Activated naive CD4-positive, alpha-beta T cell (primary cell): ENCODE measurements around the gene DPM3.
"Not testable (repeated sequence)": the region's sequence is repeated elsewhere in the genome, so short reads cannot be mapped to it uniquely, and the experiment has no call there.

ENCODE experiments used
- DNase-seq, 4 experiments: peaks; one replicate each; lab custom pipeline; 2025; lab: John Stamatoyannopoulos, UW

The DPM3 gene

DNA sequence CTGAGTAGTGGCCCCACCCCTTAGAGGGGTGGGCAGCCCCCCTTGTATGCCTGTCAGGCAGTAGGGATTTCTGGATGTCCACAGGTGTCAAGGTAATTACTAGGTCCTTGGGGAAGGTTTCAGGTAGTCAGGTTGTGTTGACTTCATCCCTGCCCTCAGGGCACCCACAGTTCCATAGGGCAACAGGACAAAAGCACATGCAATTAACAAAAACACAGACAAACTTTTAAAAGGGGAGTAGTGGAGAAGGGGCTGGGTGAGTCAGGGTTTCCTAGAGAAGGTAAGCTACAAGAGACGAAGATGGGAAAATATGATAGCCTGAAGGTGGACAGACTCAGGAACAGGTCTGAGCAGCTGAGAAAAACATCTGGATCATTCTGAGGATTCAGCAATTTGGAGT is 18.7 kb upstream of the DPM3 start:
- no peak for DNase-seq

GRCh38 chr1:155155996-155156643 is 15.8 kb upstream of the DPM3 start:
- DNase-seq: not testable (repeated sequence)

- no peak for DNase-seq
Observed at GRCh38 chr1:155145491-155145890, 5.2 kb upstream of the DPM3 start.

DNA sequence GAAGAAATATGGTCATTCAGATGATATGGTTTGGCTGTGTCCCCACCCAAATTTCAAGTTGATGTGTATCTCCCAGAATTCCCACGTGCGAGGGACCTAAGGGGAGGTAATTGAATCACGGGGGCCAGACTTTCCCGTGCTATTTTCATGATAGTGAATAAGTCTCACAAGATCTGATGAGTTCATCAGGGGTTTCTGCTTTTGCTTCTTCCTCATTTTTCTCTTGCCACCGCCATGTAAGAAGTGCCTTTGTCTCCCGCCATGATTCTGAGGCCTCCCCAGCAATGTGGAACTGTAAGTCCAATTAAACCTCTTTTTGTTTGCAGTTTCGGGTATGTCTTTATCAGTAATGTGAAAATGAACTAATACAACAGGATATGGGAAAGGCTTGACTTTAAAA is 1.4 kb upstream of the DPM3 start:
- no peak for DNase-seq

DNA sequence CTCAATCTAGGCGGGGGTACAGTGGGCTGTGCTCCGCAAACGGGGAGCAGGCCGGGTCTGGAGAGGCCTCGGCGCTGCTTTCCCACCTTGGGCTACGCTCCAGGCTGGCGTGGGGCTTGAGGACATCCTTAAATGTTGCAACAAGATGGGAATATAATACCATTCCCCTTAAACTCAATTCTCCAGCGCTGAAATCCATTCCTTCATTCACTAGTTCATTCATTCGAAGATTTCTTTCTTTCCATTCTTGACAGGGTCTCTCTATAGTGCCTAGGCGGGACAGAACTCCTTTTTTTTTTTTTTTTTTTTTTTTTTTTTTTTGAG is 261 bp upstream of the DPM3 start:
- DNase-seq: no peak

- no peak for DNase-seq
Observed at GRCh38 chr1:155137154-155137949, 3.0 kb downstream of the DPM3 start.

DNA sequence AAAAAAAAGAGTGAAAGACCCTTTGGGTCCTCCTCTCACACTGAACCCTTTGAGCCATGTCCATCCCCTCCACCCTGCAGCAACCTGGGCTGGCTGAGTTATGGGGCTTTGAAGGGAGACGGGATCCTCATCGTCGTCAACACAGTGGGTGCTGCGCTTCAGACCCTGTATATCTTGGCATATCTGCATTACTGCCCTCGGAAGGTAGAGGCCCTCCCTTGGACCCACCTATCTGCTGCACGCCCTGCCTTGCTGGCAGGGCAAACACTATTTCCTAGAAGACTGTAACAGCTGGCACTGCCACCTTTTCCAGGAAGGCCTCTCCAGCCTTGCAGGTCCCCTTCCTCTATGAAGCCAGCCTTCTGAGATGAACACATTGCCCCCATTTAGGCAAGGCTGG is 3.6 kb downstream of the DPM3 start:
- no peak for DNase-seq

DNA sequence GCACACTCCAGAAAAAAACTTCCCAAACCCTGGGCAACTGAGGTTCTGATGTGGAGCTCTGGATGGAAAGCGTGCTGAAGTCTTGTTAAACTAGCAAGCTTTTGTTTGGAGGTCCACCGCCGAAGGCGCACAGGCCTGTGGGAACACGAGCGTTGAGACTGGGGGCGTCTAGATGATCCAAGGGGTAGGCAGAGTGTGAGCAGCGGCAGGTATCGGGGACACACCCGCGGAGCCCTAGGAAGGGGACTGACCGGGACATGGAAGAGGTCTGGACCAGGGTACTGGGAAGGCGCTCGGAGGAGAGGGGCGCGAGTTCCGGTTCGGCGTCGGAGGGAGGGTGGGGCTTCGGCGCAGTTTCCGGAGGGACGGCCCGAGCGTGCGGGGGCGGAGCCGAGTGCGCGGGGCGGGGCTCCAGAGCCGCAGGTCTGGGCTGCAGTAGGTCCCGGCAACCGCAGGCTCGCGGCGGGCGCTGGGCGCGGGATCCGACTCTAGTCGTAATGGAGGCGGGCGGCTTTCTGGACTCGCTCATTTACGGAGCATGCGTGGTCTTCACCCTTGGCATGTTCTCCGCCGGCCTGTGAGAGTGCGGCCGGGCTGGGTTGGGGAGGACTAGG is 4.8 kb downstream of the DPM3 start, which contains the start of gene SLC50A1:
TSS of gene SLC50A1 (plus strand) at position 438 of the 614 bp plus-strand sequence. CDS start at position 498, 60 bp downstream.
- peak; percentile 80 to 90 (median 84) for DNase-seq

DNA sequence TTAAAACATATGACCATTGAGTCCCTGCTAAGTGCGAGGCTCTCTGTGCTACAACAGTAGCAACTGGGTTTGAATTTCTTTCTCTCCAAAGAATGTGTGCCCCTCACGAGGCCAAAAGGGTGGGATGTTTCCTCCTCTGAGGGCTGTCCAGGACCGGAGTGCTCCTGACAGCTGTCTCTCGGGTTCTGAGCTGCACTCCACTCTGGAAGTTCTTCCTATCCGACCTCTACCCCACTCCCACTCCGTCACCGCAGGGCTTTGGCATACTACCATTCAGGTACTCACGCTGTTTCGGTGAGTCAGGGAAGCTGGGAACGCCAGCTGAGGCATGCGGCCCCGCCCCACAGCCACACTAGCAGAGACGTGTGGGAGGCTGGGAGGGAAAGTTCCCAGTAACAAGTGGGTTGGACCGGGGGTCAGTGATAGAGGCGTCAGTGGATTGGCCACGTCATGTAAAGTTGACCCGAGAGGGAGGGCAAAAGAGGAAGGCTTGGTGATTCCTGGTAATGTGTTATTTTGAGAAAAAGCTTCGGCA is 5.4 kb downstream of the DPM3 start:
- no peak for DNase-seq

GRCh38 chr1:155134322-155134721 is 6.0 kb downstream of the DPM3 start:
- DNase-seq: no peak

DNA sequence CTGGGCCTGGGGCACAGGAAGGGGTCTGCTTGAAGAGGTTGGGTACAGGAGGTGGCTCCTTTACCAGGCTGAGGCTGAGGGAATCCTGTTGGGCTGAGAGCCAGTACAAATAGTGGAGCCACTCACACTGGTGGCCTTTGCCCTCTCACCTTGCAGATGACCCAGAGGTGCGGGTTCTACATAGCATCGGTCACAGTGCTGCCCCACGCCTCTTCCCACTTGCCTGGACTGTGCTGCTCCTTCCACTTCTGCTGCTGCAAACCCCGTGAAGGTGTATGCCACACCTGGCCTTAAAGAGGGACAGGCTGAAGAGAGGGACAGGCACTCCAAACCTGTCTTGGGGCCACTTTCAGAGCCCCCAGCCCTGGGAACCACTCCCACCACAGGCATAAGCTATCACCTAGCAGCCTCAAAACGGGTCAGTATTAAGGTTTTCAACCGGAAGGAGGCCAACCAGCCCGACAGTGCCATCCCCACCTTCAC is 6.5 kb downstream of the DPM3 start:
- no peak for DNase-seq

DNA sequence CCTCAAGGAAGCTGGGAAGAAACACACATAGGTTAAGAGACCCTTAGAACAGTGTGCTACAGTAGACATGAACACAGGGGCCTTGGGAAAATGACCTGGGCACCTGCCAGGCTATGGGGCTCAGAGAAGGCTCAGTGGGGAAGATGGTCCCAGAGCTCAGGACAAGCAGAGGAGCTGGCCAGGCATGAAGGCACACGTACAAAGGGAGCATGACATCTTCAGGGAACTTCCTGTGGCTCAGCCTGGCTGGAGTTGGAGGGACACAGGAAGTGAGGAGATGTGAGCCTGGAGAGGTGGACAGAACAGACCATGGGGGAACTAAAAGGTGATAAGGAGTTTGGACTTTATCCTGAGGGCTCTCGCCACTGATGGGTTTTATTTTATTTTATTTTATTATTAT is 8.5 kb downstream of the DPM3 start:
- DNase-seq: no peak

DNA sequence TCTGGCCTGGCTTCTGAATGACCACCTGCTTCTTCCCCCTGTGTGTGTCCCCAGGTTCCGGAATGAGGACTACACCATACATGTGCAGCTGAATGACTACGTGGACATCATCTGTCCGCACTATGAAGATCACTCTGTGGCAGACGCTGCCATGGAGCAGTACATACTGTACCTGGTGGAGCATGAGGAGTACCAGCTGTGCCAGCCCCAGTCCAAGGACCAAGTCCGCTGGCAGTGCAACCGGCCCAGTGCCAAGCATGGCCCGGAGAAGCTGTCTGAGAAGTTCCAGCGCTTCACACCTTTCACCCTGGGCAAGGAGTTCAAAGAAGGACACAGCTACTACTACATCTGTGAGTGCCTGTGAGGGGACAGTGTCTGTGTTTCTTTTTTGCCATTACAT is 9.0 kb downstream of the DPM3 start:
- DNase-seq: no peak

DNA sequence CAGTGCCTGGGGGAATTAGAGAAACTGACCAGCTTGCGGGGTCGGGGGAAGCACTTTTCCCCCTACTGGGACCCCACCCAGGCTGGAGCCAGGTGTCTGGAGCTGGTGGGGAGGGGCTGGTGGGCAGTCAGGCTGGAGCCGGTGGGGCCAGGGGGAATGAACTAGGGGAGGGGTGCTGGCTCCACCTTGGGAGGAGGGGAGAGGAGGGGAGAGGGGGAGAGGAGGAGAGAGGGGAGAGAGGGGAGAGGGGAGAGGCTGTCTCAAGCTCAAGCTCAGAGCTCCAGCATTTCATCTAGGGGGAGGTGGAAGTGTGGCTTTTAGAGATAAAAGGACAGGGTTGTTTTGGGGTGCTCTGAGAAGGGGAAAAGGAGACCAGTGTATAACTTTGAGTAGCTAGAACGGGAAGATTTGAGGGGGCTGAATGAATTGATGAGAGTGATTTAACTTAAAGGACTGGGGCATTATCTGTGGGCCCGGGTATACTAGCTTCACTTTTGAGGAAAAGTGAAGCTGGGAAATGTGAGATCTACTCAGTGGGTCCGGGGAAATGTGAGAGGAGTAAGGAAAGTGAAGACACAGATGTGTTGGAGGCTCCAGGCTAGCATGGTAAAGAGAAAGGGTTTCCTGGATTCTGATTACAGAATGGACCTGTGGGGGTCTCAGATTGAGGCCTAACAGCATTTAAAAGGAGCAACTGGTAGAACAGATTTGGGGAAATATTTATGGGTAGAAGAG is 9.9 kb downstream of the DPM3 start:
- DNase-seq: no peak

DNA sequence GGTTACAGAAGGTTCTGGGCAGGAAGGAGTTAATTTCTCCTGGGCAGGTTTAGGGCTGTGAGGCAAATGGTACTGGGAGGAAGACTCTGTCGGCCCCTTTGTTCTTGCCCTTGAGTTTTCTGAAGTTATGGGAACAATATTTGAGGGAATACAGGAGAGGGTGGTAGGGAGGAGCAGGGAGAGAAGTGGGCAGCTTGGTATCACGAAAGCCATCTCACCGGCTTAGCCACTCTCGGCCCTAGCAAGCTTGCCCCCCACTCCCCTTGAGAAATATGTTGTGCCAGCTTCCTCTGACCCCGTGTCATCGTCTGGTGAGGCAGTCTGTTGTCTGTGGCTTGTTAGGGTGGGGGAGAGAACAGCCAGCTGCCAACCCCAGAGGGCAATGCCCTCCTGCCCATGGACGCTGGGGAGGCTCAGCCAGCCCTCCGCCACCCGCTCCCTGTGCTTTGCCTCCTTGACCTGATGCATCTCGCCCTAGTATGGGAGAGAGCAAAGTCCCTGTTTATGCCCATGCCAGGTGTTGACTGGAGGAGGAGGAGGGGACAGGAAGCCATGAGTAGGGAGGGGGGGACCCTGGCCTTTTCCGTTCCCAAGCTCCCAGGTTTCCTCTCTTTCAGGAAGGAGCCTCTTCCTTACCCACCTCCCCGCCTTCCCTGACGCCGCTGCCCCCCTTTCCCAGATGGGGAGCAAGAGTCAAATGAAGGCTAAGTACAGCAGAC is 11.4 kb downstream of the DPM3 start:
- no peak for DNase-seq

DNA sequence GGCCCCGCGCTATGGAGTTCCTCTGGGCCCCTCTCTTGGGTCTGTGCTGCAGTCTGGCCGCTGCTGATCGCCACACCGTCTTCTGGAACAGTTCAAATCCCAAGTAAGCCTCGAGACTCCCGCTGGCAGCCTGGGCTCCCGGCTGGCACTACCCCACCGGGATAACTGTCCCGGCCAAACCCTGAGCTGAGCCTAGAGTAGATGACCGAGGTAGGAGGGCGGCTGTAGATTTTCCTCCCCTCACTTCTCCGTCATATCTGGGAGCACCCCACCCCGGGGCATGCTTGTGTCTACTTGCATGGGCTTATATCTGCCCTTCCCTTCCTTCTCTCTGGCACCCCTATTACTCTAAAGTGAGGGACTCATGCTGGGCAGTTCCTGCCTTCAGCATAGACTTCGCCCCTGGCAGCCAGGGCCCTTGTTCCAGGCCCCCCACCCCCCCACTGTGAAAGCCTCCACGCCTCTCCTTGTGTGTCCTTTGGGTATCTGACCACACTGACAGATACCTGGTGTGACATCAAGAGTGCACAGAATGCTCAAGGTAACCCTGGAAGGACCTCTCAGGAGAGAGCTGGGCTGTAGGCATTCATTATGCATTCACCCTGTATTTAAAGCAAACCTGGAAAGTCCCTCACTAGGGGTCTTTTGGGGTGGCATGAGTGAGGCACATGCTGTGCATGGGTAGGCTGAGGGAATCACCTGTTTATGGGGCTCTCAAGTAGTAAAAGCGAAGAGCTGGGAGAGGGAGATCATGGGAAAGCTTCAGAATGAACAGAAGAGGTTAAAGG is 12.2 kb downstream of the DPM3 start:
- no peak for DNase-seq

- peak in 1 of 4 experiments; percentile 45 for DNase-seq
Observed at GRCh38 chr1:155127105-155127966, 13.0 kb downstream of the DPM3 start, which contains the start of gene EFNA1. Gene EFNA1, plus strand, starts transcription at chr1:155127876. Its CDS starts 102 bp downstream, at chr1:155127978.

- DNase-seq: peak in 1 of 4 experiments; percentile 28
Observed at GRCh38 chr1:155126556-155127104, 13.7 kb downstream of the DPM3 start.

DNA sequence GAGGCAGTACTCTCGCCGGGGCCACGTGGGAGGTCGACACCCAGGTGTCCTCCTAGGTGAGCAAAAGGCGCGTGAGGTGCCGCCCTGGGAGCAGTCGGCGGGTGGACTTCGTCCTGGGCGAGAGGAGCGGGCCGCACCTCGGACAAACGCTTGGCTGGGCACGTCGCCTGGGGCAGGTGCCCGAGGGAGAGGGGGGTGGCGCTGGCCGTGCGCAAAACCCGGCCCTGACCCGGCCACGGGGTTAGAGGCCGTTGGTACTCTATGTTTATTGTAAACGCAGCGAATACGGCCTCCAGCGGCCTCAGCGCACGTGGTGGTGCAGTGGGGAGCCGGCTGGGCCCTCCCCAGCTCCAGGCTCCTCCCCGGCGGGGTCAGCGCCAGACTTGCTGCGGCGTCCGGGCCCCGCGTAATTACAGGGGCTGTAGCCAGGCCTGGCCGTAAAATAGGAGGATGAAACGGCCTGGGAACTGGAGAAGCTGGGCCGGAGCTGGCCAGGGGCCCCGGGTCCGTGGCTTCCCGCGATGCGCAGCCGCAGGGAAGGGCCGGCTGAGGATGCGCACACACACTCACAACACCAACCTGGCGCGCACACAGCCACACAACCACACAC is 14.3 kb downstream of the DPM3 start:
- DNase-seq: no peak
